ENCODE data around the gene DSCAML1. TPM values are rescaled to one million over a fixed set of nuclear protein-coding genes. Genes with fewer than 3 reads are reported as not detected.

DSCAML1 gene
- total and polyA plus RNA-seq, 2 experiments from 2014 or later = not detected

- no peak overlapping the region for H3K27ac ChIP-seq
- H3K36me3 ChIP-seq (ENCODE audit: low read depth) = no peaks in the 10 kb centered on the region
- H2AFZ ChIP-seq = no peak overlapping the region
- DNase-seq = no peak
- no peak for TF ChIP-seq EZH2phosphoT487 (IDR thresholded peaks at IDR 0.05; ENCODE audit: insufficient read depth, low read depth)
- TF ChIP-seq EZH2 (IDR thresholded peaks at IDR 0.05; ENCODE audit: insufficient read depth, poor library complexity, severe bottlenecking) = no peak
- no peak overlapping the region for H3K4me2 ChIP-seq (ENCODE audit: unreplicated experiment)
- in situ Hi-C loops (cut with MboI) = no loop called here
- H3K4me1 ChIP-seq (ENCODE audit: insufficient read depth) = no peaks in the 10 kb centered on the region
- no peaks in the 10 kb centered on the region for H3K9me3 ChIP-seq (ENCODE audit: low read depth)
- H3K4me3 ChIP-seq = no peak overlapping the region
- no peaks in the 10 kb centered on the region for H3F3A ChIP-seq (ENCODE audit: insufficient read depth)
- H3K9me2 ChIP-seq (ENCODE audit: insufficient read depth) = no peaks in the 10 kb centered on the region
- WGBS, 2 experiments (ENCODE audit: low coverage in 1 of 2, low lambda C conversion rate in 2 of 2, missing lambda C conversion rate in 2 of 2) = 35 to 61% methylated on average over 7 of the region's 7 CpGs
- no peaks in the 10 kb centered on the region for H3K79me2 ChIP-seq (ENCODE audit: insufficient read depth)
- no peaks in the 10 kb centered on the region for H4K20me1 ChIP-seq (ENCODE audit: insufficient read depth)
- H3K9ac ChIP-seq = no peak overlapping the region
- H3K27me3 ChIP-seq (replicated peaks; ENCODE audit: insufficient read depth) = peaks cover 25% of the 10 kb centered on the region
Measured at GRCh38 chr11:117711331-117711730, 85.7 kb downstream of the DSCAML1 start.

- Histone ChIP-seq H3K4me3 (no peak overlapping the region), H3K79me2 (ENCODE audit: insufficient read depth) (no peaks in the 10 kb centered on the region), H3F3A (ENCODE audit: insufficient read depth) (no peaks in the 10 kb centered on the region), H3K4me1 (ENCODE audit: insufficient read depth) (no peaks in the 10 kb centered on the region), H3K4me2 (ENCODE audit: unreplicated experiment) (no peak overlapping the region), H3K9me3 (ENCODE audit: low read depth) (no peaks in the 10 kb centered on the region), H3K27me3 (replicated peaks; ENCODE audit: insufficient read depth) (peaks cover 31% of the 10 kb centered on the region), H3K9ac (no peak overlapping the region), H3K36me3 (ENCODE audit: low read depth) (no peaks in the 10 kb centered on the region), H4K20me1 (ENCODE audit: insufficient read depth) (no peaks in the 10 kb centered on the region), H3K27ac (no peak overlapping the region), H2AFZ (no peak overlapping the region), H3K9me2 (ENCODE audit: insufficient read depth) (no peaks in the 10 kb centered on the region)
- no peak for TF ChIP-seq EZH2 (IDR thresholded peaks at IDR 0.05; ENCODE audit: insufficient read depth, poor library complexity, severe bottlenecking)
- TF ChIP-seq EZH2phosphoT487 (IDR thresholded peaks at IDR 0.05; ENCODE audit: insufficient read depth, low read depth) = no peak
- 18 to 22% methylated on average over 4 of the region's 4 CpGs for WGBS, 2 experiments (ENCODE audit: low coverage in 1 of 2, low lambda C conversion rate in 2 of 2, missing lambda C conversion rate in 2 of 2)
- DNase-seq = no peak
- in situ Hi-C loops (cut with MboI) = no loop called here
Measured at GRCh38 chr11:117710211-117710610, 86.8 kb downstream of the DSCAML1 start.

- no peak for TF ChIP-seq EZH2 (IDR thresholded peaks at IDR 0.05; ENCODE audit: insufficient read depth, poor library complexity, severe bottlenecking)
- no peak for TF ChIP-seq EZH2phosphoT487 (IDR thresholded peaks at IDR 0.05; ENCODE audit: insufficient read depth, low read depth)
- no peak overlapping the region for H2AFZ ChIP-seq
- H3F3A ChIP-seq (ENCODE audit: insufficient read depth) = no peaks in the 10 kb centered on the region
- H3K36me3 ChIP-seq (ENCODE audit: low read depth) = no peaks in the 10 kb centered on the region
- no peaks in the 10 kb centered on the region for H3K9me3 ChIP-seq (ENCODE audit: low read depth)
- WGBS, 2 experiments (ENCODE audit: low coverage in 1 of 2, low lambda C conversion rate in 2 of 2, missing lambda C conversion rate in 2 of 2) = 46 to 59% methylated on average over 12 of the region's 12 CpGs
- H3K27ac ChIP-seq = no peak overlapping the region
- H3K79me2 ChIP-seq (ENCODE audit: insufficient read depth) = no peaks in the 10 kb centered on the region
- H3K9ac ChIP-seq = no peak overlapping the region
- no peak for DNase-seq
- H3K4me3 ChIP-seq = no peak overlapping the region
- peaks cover 36% of the 10 kb centered on the region for H3K27me3 ChIP-seq (replicated peaks; ENCODE audit: insufficient read depth)
- no peak overlapping the region for H3K4me2 ChIP-seq (ENCODE audit: unreplicated experiment)
- H3K4me1 ChIP-seq (ENCODE audit: insufficient read depth) = no peaks in the 10 kb centered on the region
- in situ Hi-C loops (cut with MboI) = no loop called here
- H4K20me1 ChIP-seq (ENCODE audit: insufficient read depth) = no peaks in the 10 kb centered on the region
- H3K9me2 ChIP-seq (ENCODE audit: insufficient read depth) = no peaks in the 10 kb centered on the region
Measured at GRCh38 chr11:117706322-117706814, 90.6 kb downstream of the DSCAML1 start.

DNA sequence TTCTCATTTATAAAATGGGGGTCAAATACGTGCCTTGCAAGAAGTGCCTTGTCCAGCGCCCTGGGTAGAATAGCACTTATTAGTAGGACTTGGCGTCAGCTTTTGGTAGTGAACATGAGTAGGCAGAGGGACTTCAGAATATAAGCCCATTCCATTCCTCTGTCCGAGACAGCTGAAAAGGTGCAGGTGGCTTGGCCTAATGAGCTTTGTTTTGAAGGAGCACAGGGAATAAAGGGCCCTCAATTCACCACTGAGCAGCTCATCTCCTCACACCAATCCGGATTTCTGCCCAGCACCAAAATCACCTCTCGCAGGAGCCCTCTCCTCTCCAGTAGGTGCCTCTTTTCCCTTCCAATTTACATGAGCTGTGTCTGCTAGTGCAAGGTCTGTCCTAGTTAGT is 91.2 kb downstream of the DSCAML1 start:
- no peak for TF ChIP-seq EZH2phosphoT487 (IDR thresholded peaks at IDR 0.05; ENCODE audit: insufficient read depth, low read depth)
- TF ChIP-seq EZH2 (IDR thresholded peaks at IDR 0.05; ENCODE audit: insufficient read depth, poor library complexity, severe bottlenecking) = no peak
- no peaks in the 10 kb centered on the region for H3K36me3 ChIP-seq (ENCODE audit: low read depth)
- H3K27me3 ChIP-seq (replicated peaks; ENCODE audit: insufficient read depth) = peaks cover 31% of the 10 kb centered on the region
- no peak for DNase-seq
- H3K9me3 ChIP-seq (ENCODE audit: low read depth) = no peaks in the 10 kb centered on the region
- H3K9me2 ChIP-seq (ENCODE audit: insufficient read depth) = no peaks in the 10 kb centered on the region
- H3K4me1 ChIP-seq (ENCODE audit: insufficient read depth) = no peaks in the 10 kb centered on the region
- no peak overlapping the region for H2AFZ ChIP-seq
- no peaks in the 10 kb centered on the region for H4K20me1 ChIP-seq (ENCODE audit: insufficient read depth)
- no peak overlapping the region for H3K4me2 ChIP-seq (ENCODE audit: unreplicated experiment)
- H3K27ac ChIP-seq = no peak overlapping the region
- WGBS, 2 experiments (ENCODE audit: low coverage in 1 of 2, low lambda C conversion rate in 2 of 2, missing lambda C conversion rate in 2 of 2) = 56 to 57% methylated on average over 6 of the region's 6 CpGs
- in situ Hi-C loops (cut with MboI) = no loop called here
- H3K9ac ChIP-seq = no peak overlapping the region
- no peak overlapping the region for H3K4me3 ChIP-seq
- no peaks in the 10 kb centered on the region for H3K79me2 ChIP-seq (ENCODE audit: insufficient read depth)
- no peaks in the 10 kb centered on the region for H3F3A ChIP-seq (ENCODE audit: insufficient read depth)
